IMR-90 (cell line): ENCODE results near the gene SIRPG. TPM values are rescaled to one million over a fixed set of nuclear protein-coding genes. Genes with fewer than 3 reads are reported as not detected.

Experiments
- ATAC-seq: fragments of 200-7000 bp; cut with Tn5 transposase; 2 replicates; pipeline ENCODE4 v1.9.1; 2020; ENCODE audit warnings: low read depth, mild to moderate bottlenecking, moderate library complexity
- BruUV-seq: library from RNA; stranded (reverse); fragments of 400-500 nt; replicated peaks from 2 replicates; lab custom pipeline; 2021; lab: Mats Ljungman, UMichigan
- CTCF ChIA-PET: fragments of 300-600 bp; formaldehyde crosslinking; extraction: SDS; loops from one replicate; lab custom pipeline; 2021; ENCODE audit warnings: antibody characterized with exemption; lab: Yijun Ruan, JAX
- POLR2A ChIA-PET: fragments of 300-600 bp; sonication (Branson Sonifier 250); formaldehyde crosslinking; loops from one replicate; lab custom pipeline; 2022; ENCODE audit warnings: antibody characterized with exemption; ENCODE audit not compliant: unreplicated experiment; lab: Charles Lee
- DNase-seq: peaks from one replicate; pipeline ENCODE4 v3.0.0; 2013
- H2AFZ ChIP-seq: replicated peaks from 2 replicates; pipeline ENCODE3; 2013; ENCODE audit warnings: low read length, mild to moderate bottlenecking; ENCODE audit not compliant: poor library complexity
- H2AK5ac ChIP-seq: 2 replicates; pipeline ENCODE4 v1.6.1; 2013; ENCODE audit warnings: low read depth, low read length, inconsistent platforms
- H2AK9ac ChIP-seq: replicated peaks from 2 replicates; pipeline ENCODE3; 2013; ENCODE audit warnings: mild to moderate bottlenecking, low read depth, low read length, moderate library complexity; ENCODE audit not compliant: poor library complexity
- H2BK120ac ChIP-seq: 2 replicates; pipeline ENCODE4 v1.6.1; 2013; ENCODE audit warnings: low read depth, low read length, inconsistent platforms
- H2BK15ac ChIP-seq: 3 replicates; pipeline ENCODE4 v1.6.1; 2013; ENCODE audit warnings: low read depth, low read length, inconsistent platforms
- H2BK20ac ChIP-seq: 2 replicates; pipeline ENCODE4 v1.6.1; 2013; ENCODE audit warnings: low read depth, mild to moderate bottlenecking, inconsistent platforms, low read length, moderate library complexity
- H2BK5ac ChIP-seq: 2 replicates; pipeline ENCODE4 v1.6.1; 2013; ENCODE audit warnings: mild to moderate bottlenecking, low read depth, low read length, inconsistent platforms; ENCODE audit not compliant: poor library complexity, severe bottlenecking
- H3K14ac ChIP-seq: replicated peaks from 2 replicates; pipeline ENCODE4 v1.6.1; 2013; ENCODE audit warnings: low read depth, low read length, inconsistent platforms
- H3K18ac ChIP-seq: 2 replicates; pipeline ENCODE4 v1.6.1; 2013; ENCODE audit warnings: low read depth, low read length, control low read depth
- H3K23ac ChIP-seq: 2 replicates; pipeline ENCODE4 v1.6.1; 2013; ENCODE audit warnings: low read depth, low read length, inconsistent platforms
- H3K27ac ChIP-seq: 2 replicates; pipeline ENCODE4 v1.5.1; 2013; ENCODE audit warnings: mild to moderate bottlenecking, control low read depth, low read length; ENCODE audit not compliant: insufficient read depth
- H3K27me3 ChIP-seq: 2 replicates; pipeline ENCODE4 v1.6.1; 2013; ENCODE audit warnings: low read length; ENCODE audit not compliant: control insufficient read depth, insufficient read depth
- H3K36me3 ChIP-seq: 2 replicates; pipeline ENCODE4 v1.6.1; 2013; ENCODE audit warnings: low read length, mixed read lengths; ENCODE audit not compliant: control insufficient read depth, insufficient read depth
- H3K4ac ChIP-seq: 2 replicates; pipeline ENCODE4 v1.6.1; 2013; ENCODE audit warnings: low read depth, low read length, inconsistent platforms
- H3K4me1 ChIP-seq: 2 replicates; pipeline ENCODE4 v1.6.1; 2013; ENCODE audit warnings: low read length, mixed read lengths; ENCODE audit not compliant: control insufficient read depth, insufficient read depth
- H3K4me2 ChIP-seq: 2 replicates; pipeline ENCODE4 v1.6.1; 2013; ENCODE audit warnings: low read depth, mild to moderate bottlenecking, control low read depth, low read length, moderate library complexity
- H3K4me3 ChIP-seq: 2 replicates; pipeline ENCODE4 v1.5.1; 2013; ENCODE audit warnings: low read depth, mild to moderate bottlenecking, control low read depth, low read length, moderate library complexity; ENCODE audit not compliant: insufficient read depth
- H3K56ac ChIP-seq: 2 replicates; pipeline ENCODE4 v1.6.1; 2013; ENCODE audit warnings: low read length, inconsistent platforms; ENCODE audit not compliant: insufficient read depth; ENCODE audit errors: extremely low read depth
- H3K79me1 ChIP-seq, 2 experiments: 2 replicates each; pipeline ENCODE4 v1.6.1; 2013; ENCODE audit warnings: low read length in 2 of 2, inconsistent platforms in 1 of 2, low read depth in 1 of 2
- H3K9ac ChIP-seq: 2 replicates; pipeline ENCODE4 v1.6.1; 2013; ENCODE audit warnings: low read depth, low read length, control low read depth
- H3K9me1 ChIP-seq: 2 replicates; pipeline ENCODE4 v1.6.1; 2013; ENCODE audit warnings: low read length, inconsistent platforms; ENCODE audit not compliant: insufficient read depth
- H3K9me3 ChIP-seq: 2 replicates; pipeline ENCODE4 v1.6.1; 2013; ENCODE audit warnings: low read length; ENCODE audit not compliant: control insufficient read depth, insufficient read depth
- H4K20me1 ChIP-seq: 2 replicates; pipeline ENCODE4 v1.6.1; 2013; ENCODE audit warnings: low read length, inconsistent platforms; ENCODE audit not compliant: insufficient read depth
- H4K5ac ChIP-seq: 2 replicates; pipeline ENCODE4 v1.6.1; 2013; ENCODE audit warnings: mild to moderate bottlenecking, low read depth, low read length, control low read depth
- H4K8ac ChIP-seq, 2 experiments: 2 replicates each; pipeline ENCODE4 v1.6.1; 2013; ENCODE audit warnings: low read depth in 2 of 2, low read length in 2 of 2, control low read depth in 1 of 2, inconsistent platforms in 1 of 2
- H4K91ac ChIP-seq: 2 replicates; pipeline ENCODE4 v1.6.1; 2013; ENCODE audit warnings: low read depth, low read length, inconsistent platforms; ENCODE audit not compliant: insufficient read depth
- BHLHE40 ChIP-seq: fragments of 150-350 bp; IDR thresholded peaks from 2 replicates; pipeline ENCODE4 v1.6.1; 2016; ENCODE audit warnings: mild to moderate bottlenecking, low read depth, low read length
- CEBPB ChIP-seq: IDR thresholded peaks from 2 replicates; pipeline ENCODE4 v1.6.1; 2012; ENCODE audit warnings: low read depth, low read length, improper control_type of control experiment
- CHD1 ChIP-seq: IDR thresholded peaks from 2 replicates; pipeline ENCODE4 v1.6.1; 2012; ENCODE audit warnings: low read depth, low read length, improper control_type of control experiment
- CTCF ChIP-seq: conservative IDR thresholded peaks from 2 replicates; pipeline ENCODE4 v1.5.1; 2012; ENCODE audit warnings: mild to moderate bottlenecking, low read depth, low read length, improper control_type of control experiment
- ELK1 ChIP-seq: fragments of 150-350 bp; IDR thresholded peaks from 2 replicates; pipeline ENCODE4 v1.6.1; 2016; ENCODE audit warnings: low read depth, mild to moderate bottlenecking, low read length, moderate library complexity, borderline replicate concordance
- FOS ChIP-seq: fragments of 150-350 bp; IDR thresholded peaks from 2 replicates; pipeline ENCODE4 v1.6.1; 2016; ENCODE audit warnings: low read depth, low read length
- MAFK ChIP-seq: IDR thresholded peaks from 2 replicates; pipeline ENCODE4 v1.6.1; 2012; ENCODE audit warnings: low read depth, low read length, improper control_type of control experiment
- MAZ ChIP-seq: IDR thresholded peaks from 2 replicates; pipeline ENCODE4 v1.6.1; 2012; ENCODE audit warnings: low read depth, mild to moderate bottlenecking, low read length, improper control_type of control experiment, moderate library complexity, borderline replicate concordance
- MXI1 ChIP-seq: IDR thresholded peaks from 2 replicates; pipeline ENCODE4 v1.6.1; 2012; ENCODE audit warnings: low read depth, mild to moderate bottlenecking, low read length, moderate library complexity, borderline replicate concordance
- NFE2L2 ChIP-seq: fragments of 150-350 bp; IDR thresholded peaks from 2 replicates; pipeline ENCODE4 v1.6.1; 2016; ENCODE audit warnings: low read depth, mild to moderate bottlenecking, low read length
- RAD21 ChIP-seq: IDR thresholded peaks from 2 replicates; pipeline ENCODE4 v1.6.1; 2012; ENCODE audit warnings: low read length, improper control_type of control experiment
- RCOR1 ChIP-seq: IDR thresholded peaks from 2 replicates; pipeline ENCODE4 v1.6.1; 2012; ENCODE audit warnings: mild to moderate bottlenecking, low read length, improper control_type of control experiment; ENCODE audit not compliant: insufficient replicate concordance
- RFX5 ChIP-seq: IDR thresholded peaks from 2 replicates; pipeline ENCODE4 v1.8.0; 2012; ENCODE audit warnings: low read depth, mild to moderate bottlenecking, low read length, moderate library complexity
- USF2 ChIP-seq: fragments of 150-350 bp; IDR thresholded peaks from 2 replicates; pipeline ENCODE4 v1.6.1; 2017; ENCODE audit warnings: mild to moderate bottlenecking, antibody characterized with exemption, low read length, low read depth
- WGBS, 2 experiments: methylation state at CpG; one replicate each; pipeline versions ENCODE4 v1.1.5 to v1.1.7; 2013; ENCODE audit warnings: missing lambda C conversion rate in 2 of 2; ENCODE audit not compliant: insufficient read length in 1 of 2; ENCODE audit errors: extremely low coverage in 2 of 2; 5-methylcytosine and 5-hydroxymethylcytosine counted together
- dilution Hi-C: fragments of 300-500 bp; cut with HindIII; formaldehyde crosslinking; loops from one replicate; pipeline ENCODE4 v1.14.3; 2018; ENCODE audit warnings: low sequenced_read_pairs; ENCODE audit not compliant: unreplicated experiment
- in situ Hi-C: fragments of 300-500 bp; cut with MboI; formaldehyde crosslinking; loops from 3 replicates; pipeline ENCODE4 v1.14.3; 2019; ENCODE audit warnings: low sequenced_read_pairs, inconsistent platforms, mixed read lengths
- intact Hi-C: fragments of 100-400 bp; cut with micrococcal nuclease; formaldehyde crosslinking; loops from 2 replicates; pipeline ENCODE4 v1.10.0; 2022
- polyA plus RNA-seq, 3 experiments: library from polyadenylated mRNA; depleted of rRNA; stranded (reverse); fragments of >200 nt; gene quantifications; 2 replicates each; pipeline ENCODE4 v1.2.3, GENCODE V29; 2012; ENCODE audit warnings: low replicate concordance in 1 of 3
- total RNA-seq: library from RNA; depleted of rRNA; stranded (reverse); fragments of >200 nt; gene quantifications from 2 replicates; pipeline ENCODE4 v1.2.3, GENCODE V29; 2012

SIRPG gene
- total and polyA plus RNA-seq, 2 of the 4 experiments (the other 2 are of a cell fraction), result not detected

GRCh38 chr20:1684872-1685271 is 27.3 kb upstream of the SIRPG start:
- Histone ChIP-seq H3K23ac (no peak overlapping the region), H2AFZ (no peak overlapping the region), H3K27ac (no peak overlapping the region), H3K4me3 (no peak overlapping the region), H3K9ac (no peak overlapping the region), H3K79me1 (no peaks in the 10 kb centered on the region), H3K4ac (no peak overlapping the region), H2AK5ac (no peak overlapping the region), H3K18ac (no peak overlapping the region), H3K4me2 (no peak overlapping the region), H2BK120ac (no peak overlapping the region), H4K20me1 (no peaks in the 10 kb centered on the region), H3K27me3 (peaks cover 5% of the 10 kb centered on the region), H4K8ac (no peak overlapping the region), H3K9me1 (no peaks in the 10 kb centered on the region), H2BK5ac (no peak overlapping the region), H3K4me1 (no peaks in the 10 kb centered on the region), H3K14ac (no peak overlapping the region), H3K9me3 (no peaks in the 10 kb centered on the region), H3K36me3 (no peaks in the 10 kb centered on the region), H2AK9ac (no peak overlapping the region), H3K56ac (no peak overlapping the region), H2BK20ac (no peak overlapping the region), H4K5ac (no peak overlapping the region), H4K91ac (no peak overlapping the region), H2BK15ac (no peak overlapping the region)
- in situ Hi-C loops, result no loop called here
- ChIA-PET CTCF (interaction anchor here (0.6 kb wide), 1 partner anchor 388 kb away, joined by 3 read pairs; no protein-coding TSS in a partner anchor), POLR2A (no interaction called here)
- no TSS peak for BruUV-seq
- TF ChIP-seq CTCF, result no peak
- TF ChIP-seq MAZ, result no peak
- no peak for TF ChIP-seq MXI1
- no peak for TF ChIP-seq RAD21
- TF ChIP-seq ELK1, result no peak
- no peak for TF ChIP-seq RCOR1
- TF ChIP-seq BHLHE40, result no peak
- no peak for TF ChIP-seq MAFK
- no peak for TF ChIP-seq USF2
- no peak for TF ChIP-seq NFE2L2
- TF ChIP-seq FOS, result no peak
- no peak for TF ChIP-seq CHD1
- no peak for TF ChIP-seq CEBPB
- no peak for TF ChIP-seq RFX5
- WGBS, 2 experiments, result no CpG with 5 or more reads among the region's 1 CpG
- intact Hi-C loops, result no loop called here
- no peak for DNase-seq
- no peak for ATAC-seq
- dilution Hi-C loops, result no loop called here
